ENCODE measurements around the gene UGT1A6. TPM values are rescaled to one million over a fixed set of nuclear protein-coding genes. Genes with fewer than 3 reads are reported as not detected.
"Not testable (repeated sequence)": the region's sequence is repeated elsewhere in the genome, so short reads cannot be mapped to it uniquely, and the experiment has no call there.

UGT1A6 gene
- total RNA-seq, 1 experiment from 2014 or later: not detected

GRCh38 chr2:233651430-233651829 lies 41.3 kb upstream of the UGT1A6 start:
- DNase-seq (ENCODE audit: low spot score) (no peak), ATAC-seq (no peak)
- Mint-ChIP-seq H3K36me3 (peaks cover 15% of the 10 kb centered on the region), H3K4me1 (no peaks in the 10 kb centered on the region), H3K27ac (no peak overlapping the region), H3K27me3 (ENCODE audit: low read depth) (peaks cover 5% of the 10 kb centered on the region), H3K4me3 (no peak overlapping the region), H3K9me3 (peaks cover 18% of the 10 kb centered on the region)
- ChIA-PET POLR2A (no interaction called here), CTCF (no interaction called here)
- TF ChIP-seq MAX (CRISPR knock-in tag; IDR thresholded peaks at IDR 0.05): no peak
- no peak for TF ChIP-seq ETV6 (CRISPR knock-in tag; IDR thresholded peaks at IDR 0.05)

GRCh38 chr2:233654501-233654900 lies 38.2 kb upstream of the UGT1A6 start:
- H3K27ac Mint-ChIP-seq: no peak overlapping the region
- ChIA-PET POLR2A (no interaction called here), CTCF (no interaction called here)
- no peaks in the 10 kb centered on the region for H3K9me3 Mint-ChIP-seq
- no peak overlapping the region for H3K4me3 Mint-ChIP-seq
- no peak for TF ChIP-seq RELA (CRISPR knock-in tag; IDR thresholded peaks at IDR 0.05; ENCODE audit: borderline replicate concordance)
- ATAC-seq (no peak), DNase-seq (ENCODE audit: low spot score) (no peak)
- H3K27me3 Mint-ChIP-seq (ENCODE audit: low read depth): no peaks in the 10 kb centered on the region; the same call in 1 of the 2 replicates
- H3K36me3 Mint-ChIP-seq: no peaks in the 10 kb centered on the region
- no peaks in the 10 kb centered on the region for H3K4me1 Mint-ChIP-seq

GRCh38 chr2:233655043-233655442 lies 37.6 kb upstream of the UGT1A6 start:
- no peaks in the 10 kb centered on the region; the same call in 1 of the 2 replicates for H3K27me3 Mint-ChIP-seq (ENCODE audit: low read depth)
- no peaks in the 10 kb centered on the region for H3K4me1 Mint-ChIP-seq
- ATAC-seq (no peak), DNase-seq (ENCODE audit: low spot score) (no peak)
- ChIA-PET POLR2A (no interaction called here), CTCF (no interaction called here)
- TF ChIP-seq PREB (CRISPR knock-in tag; IDR thresholded peaks at IDR 0.05; ENCODE audit: borderline replicate concordance) (no peak), CBFB (CRISPR knock-in tag; IDR thresholded peaks at IDR 0.05; ENCODE audit: low read depth) (no peak), FOXJ3 (CRISPR knock-in tag; IDR thresholded peaks at IDR 0.05; ENCODE audit: borderline replicate concordance) (no peak), ATF1 (CRISPR knock-in tag; IDR thresholded peaks at IDR 0.05) (no peak), CTCF (IDR thresholded peaks at IDR 0.05) (no peak)
- H3K9me3 Mint-ChIP-seq: no peaks in the 10 kb centered on the region
- no peak overlapping the region for H3K4me3 Mint-ChIP-seq
- no peak overlapping the region for H3K27ac Mint-ChIP-seq
- H3K36me3 Mint-ChIP-seq: no peaks in the 10 kb centered on the region

GRCh38 chr2:233655943-233656342 lies 36.7 kb upstream of the UGT1A6 start:
- CTCF ChIA-PET; H3K9me3 Mint-ChIP-seq; ATAC-seq; H3K4me3 Mint-ChIP-seq; POLR2A ChIA-PET; H3K4me1 Mint-ChIP-seq; H3K27me3 Mint-ChIP-seq (ENCODE audit: low read depth); DNase-seq (ENCODE audit: low spot score); H3K36me3 Mint-ChIP-seq; H3K27ac Mint-ChIP-seq: not testable (repeated sequence)

- H3K4me3 Mint-ChIP-seq: no peak overlapping the region
- peaks cover under 1% of the 10 kb centered on the region for H3K27me3 Mint-ChIP-seq (ENCODE audit: low read depth)
- H3K9me3 Mint-ChIP-seq: no peaks in the 10 kb centered on the region
- DNase-seq (ENCODE audit: low spot score) (no peak), ATAC-seq (no peak)
- H3K4me1 Mint-ChIP-seq: no peaks in the 10 kb centered on the region
- no peak overlapping the region for H3K27ac Mint-ChIP-seq
- ChIA-PET CTCF (no interaction called here), POLR2A (no interaction called here)
- H3K36me3 Mint-ChIP-seq: no peaks in the 10 kb centered on the region
- TF ChIP-seq MLX (CRISPR knock-in tag; IDR thresholded peaks at IDR 0.05) (no peak), ZNF263 (CRISPR knock-in tag; IDR thresholded peaks at IDR 0.05; ENCODE audit: low read depth) (no peak), USF1 (CRISPR knock-in tag; IDR thresholded peaks at IDR 0.05) (no peak), EMX1 (CRISPR knock-in tag; IDR thresholded peaks at IDR 0.05) (no peak), FOXP1 (CRISPR knock-in tag; IDR thresholded peaks at IDR 0.05; ENCODE audit: borderline replicate concordance) (no peak), ZNF219 (CRISPR knock-in tag; IDR thresholded peaks at IDR 0.05; ENCODE audit: borderline replicate concordance) (no peak), JUN (CRISPR knock-in tag; IDR thresholded peaks at IDR 0.05) (no peak), USF2 (CRISPR knock-in tag; IDR thresholded peaks at IDR 0.05) (no peak), CTCF (IDR thresholded peaks at IDR 0.05) (no peak), ZNF232 (CRISPR knock-in tag; IDR thresholded peaks at IDR 0.05) (no peak)
Observed at GRCh38 chr2:233656443-233656842, 36.2 kb upstream of the UGT1A6 start.
